ENCODE results near the gene PHACTR3.

GRCh38 chr20:59603781-59604541, at the start of gene PHACTR3:
- TF ChIP-seq CTCF (IDR thresholded peaks at IDR 0.05) = no peak
- no peak for TF ChIP-seq EP300 (IDR thresholded peaks at IDR 0.05)

All from suprapubic skin (tissue), 3 donors.